Measurements from ENCODE around the gene MRPL38.
"Not testable (repeated sequence)": the region's sequence is repeated elsewhere in the genome, so short reads cannot be mapped to it uniquely, and the experiment has no call there.

MRPL38 gene

DNA sequence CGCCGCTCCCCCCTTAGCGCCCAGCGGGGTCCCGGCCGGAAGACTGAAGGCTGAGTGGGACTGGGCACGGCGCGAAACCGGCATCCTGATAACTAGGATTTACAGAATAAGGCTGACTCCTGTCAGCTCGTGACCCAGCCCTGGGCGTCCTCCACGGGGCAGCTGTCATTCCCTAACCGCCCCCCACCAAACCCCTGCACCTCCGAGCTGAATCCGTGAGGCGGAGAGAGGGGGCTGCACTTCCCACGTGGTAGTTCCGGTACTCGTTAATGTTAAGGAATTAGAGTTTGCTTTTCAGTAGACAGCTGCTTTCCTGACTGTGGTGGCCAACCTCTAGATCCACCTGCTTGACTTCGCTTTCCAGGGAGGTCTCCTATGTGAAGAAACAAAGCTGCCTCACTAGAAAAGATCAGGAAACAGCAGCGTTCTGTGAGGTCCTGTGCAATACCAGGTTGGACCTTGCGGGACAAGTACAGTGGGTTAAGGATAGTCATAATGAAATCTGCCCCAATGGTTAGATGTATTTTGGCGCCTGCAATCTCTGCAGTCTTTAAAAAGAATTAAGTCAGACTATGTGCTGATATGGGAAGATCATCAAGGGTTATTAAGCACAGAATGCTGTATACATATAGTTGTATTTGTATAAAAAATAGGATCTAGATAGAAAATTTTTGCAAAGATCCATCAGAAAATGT lies 48.5 kb downstream of the MRPL38 start:
- peak; percentile 46 for DNase-seq (ENCODE audit: low read depth)
- TF ChIP-seq, protein P1, sequence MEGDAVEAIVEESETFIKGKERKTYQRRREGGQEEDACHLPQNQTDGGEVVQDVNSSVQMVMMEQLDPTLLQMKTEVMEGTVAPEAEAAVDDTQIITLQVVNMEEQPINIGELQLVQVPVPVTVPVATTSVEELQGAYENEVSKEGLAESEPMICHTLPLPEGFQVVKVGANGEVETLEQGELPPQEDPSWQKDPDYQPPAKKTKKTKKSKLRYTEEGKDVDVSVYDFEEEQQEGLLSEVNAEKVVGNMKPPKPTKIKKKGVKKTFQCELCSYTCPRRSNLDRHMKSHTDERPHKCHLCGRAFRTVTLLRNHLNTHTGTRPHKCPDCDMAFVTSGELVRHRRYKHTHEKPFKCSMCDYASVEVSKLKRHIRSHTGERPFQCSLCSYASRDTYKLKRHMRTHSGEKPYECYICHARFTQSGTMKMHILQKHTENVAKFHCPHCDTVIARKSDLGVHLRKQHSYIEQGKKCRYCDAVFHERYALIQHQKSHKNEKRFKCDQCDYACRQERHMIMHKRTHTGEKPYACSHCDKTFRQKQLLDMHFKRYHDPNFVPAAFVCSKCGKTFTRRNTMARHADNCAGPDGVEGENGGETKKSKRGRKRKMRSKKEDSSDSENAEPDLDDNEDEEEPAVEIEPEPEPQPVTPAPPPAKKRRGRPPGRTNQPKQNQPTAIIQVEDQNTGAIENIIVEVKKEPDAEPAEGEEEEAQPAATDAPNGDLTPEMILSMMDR (conservative IDR thresholded peaks at IDR 0.05; ENCODE audit: low read depth, low read length), result no peak
- H3K4me3 ChIP-seq (ENCODE audit: low read depth, low read length), result peak overlapping the region; percentile 77

DNA sequence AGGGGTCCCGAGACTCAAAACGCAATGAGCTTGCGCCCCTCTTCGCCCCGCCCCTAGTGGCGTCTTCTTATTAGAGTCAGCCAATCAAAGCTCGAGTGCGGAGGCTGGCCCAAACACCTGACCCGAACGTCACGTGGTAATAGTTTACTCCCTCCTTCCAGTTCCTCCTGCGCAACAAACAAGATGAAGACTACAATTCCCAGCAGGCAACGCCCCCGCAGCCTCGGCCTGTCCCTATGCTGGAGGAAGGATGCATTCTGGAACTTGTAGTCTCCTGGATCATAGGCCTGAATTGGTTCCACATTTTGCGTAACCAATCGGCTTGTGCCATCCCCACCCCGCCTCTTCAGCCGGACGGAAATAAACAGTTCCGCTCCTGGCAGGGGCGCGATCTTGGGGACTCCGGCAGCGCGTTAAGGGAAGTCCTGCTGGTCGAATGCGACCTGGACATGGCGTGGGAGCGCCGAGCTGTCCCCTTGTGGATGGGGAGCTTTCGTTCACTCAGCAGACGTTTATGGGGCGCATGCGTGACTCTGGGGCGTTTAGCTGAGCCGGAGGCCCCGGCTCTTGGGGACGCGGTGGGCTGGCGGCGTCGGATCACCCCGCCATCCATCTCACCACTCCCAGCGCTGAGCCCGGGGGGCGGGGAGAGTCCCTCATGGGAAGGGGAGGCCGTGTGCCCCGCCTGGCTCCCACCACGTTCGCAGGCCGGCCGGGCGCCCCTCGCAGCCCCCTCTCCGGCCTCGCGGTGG lies 49.2 kb downstream of the MRPL38 start, which contains the start of gene WBP2:
Gene WBP2, minus strand, starts transcription at position 26 of the 752 bp plus-strand sequence. CDS start 38 bp downstream, outside the sequence.
- TF ChIP-seq, protein P1 (conservative IDR thresholded peaks at IDR 0.05; ENCODE audit: low read depth, low read length), result peak; percentile 12
- peak; percentile 100 for DNase-seq (ENCODE audit: low read depth)
- peak within 1 kb of the TSS; percentile 77 for H3K4me3 ChIP-seq (ENCODE audit: low read depth, low read length)

DNA sequence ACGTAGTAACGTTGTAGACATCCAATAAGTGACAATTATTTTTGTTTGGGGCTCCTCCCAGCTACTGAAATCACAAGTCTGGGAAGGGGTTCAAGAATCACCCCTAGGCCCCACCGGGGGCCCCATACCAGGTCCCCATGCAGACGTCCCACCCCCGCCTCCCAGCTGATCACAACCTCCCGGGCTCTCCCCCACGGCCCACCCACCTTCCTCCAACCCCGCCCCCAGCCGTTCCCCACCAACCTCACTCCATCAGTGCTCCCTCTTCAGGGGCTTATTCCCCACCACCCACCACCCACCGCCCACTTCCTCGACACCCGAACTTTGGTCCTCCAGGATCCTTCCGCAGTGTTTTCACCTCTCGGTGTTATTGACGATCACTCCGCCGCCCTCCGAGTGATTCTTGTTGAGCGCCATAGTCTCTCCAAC lies 49.8 kb downstream of the MRPL38 start:
- TF ChIP-seq, protein P1 (conservative IDR thresholded peaks at IDR 0.05; ENCODE audit: low read depth, low read length), result no peak
- H3K4me3 ChIP-seq (ENCODE audit: low read depth, low read length), result peak overlapping the region; percentile 69
- DNase-seq (ENCODE audit: low read depth), result no peak

GRCh38 chr17:75854101-75854748 lies 50.5 kb downstream of the MRPL38 start:
- DNase-seq (ENCODE audit: low read depth), result peak; percentile 75
- TF ChIP-seq, protein P1 (conservative IDR thresholded peaks at IDR 0.05; ENCODE audit: low read depth, low read length), result no peak
- peak overlapping the region; percentile 69 for H3K4me3 ChIP-seq (ENCODE audit: low read depth, low read length)

DNA sequence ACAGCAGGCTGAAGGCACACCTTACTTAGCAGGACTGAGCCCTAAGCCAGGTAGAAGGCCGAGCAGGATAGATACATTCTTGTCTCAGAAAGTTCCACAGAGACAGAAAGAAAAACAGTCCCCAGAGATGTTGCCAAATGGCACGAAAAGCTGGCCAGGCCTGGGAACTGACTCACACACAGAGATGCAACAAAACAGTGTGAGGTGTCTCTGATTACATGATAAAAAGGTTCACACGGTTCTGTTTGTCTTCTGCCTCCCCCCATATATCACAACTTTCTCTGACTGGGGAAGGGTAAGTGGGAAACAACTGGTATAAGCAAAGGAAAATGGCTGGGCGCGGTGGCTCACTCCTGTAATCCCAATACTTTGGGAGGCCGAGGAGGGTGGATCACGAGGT lies 51.3 kb downstream of the MRPL38 start:
- DNase-seq (ENCODE audit: low read depth), result peak; percentile 78
- H3K4me3 ChIP-seq (ENCODE audit: low read depth, low read length), result no peak overlapping the region

GRCh38 chr17:75851693-75851991 lies 53.0 kb downstream of the MRPL38 start:
- not testable (repeated sequence) for DNase-seq (ENCODE audit: low read depth); H3K4me3 ChIP-seq (ENCODE audit: low read depth, low read length)

More for the DNA sequence above, 51.3 kb downstream of the MRPL38 start:
- TF ChIP-seq, protein P1 (conservative IDR thresholded peaks at IDR 0.05; ENCODE audit: low read depth, low read length), result no peak

- DNase-seq (ENCODE audit: low read depth), result peak; percentile 28
- H3K4me3 ChIP-seq (ENCODE audit: low read depth, low read length), result no peak overlapping the region
- TF ChIP-seq, protein P1 (conservative IDR thresholded peaks at IDR 0.05; ENCODE audit: low read depth, low read length), result no peak
These were observed 53.6 kb downstream of the MRPL38 start for GRCh38 chr17:75850928-75851692.

All from choroid plexus epithelial cell (primary cell).